A549 (cell line): Measurements from ENCODE around the gene KCNQ1OT1.

Experiments
- ESRRA ChIP-seq: fragments of 150-350 bp; IDR thresholded peaks from 2 replicates; pipeline ENCODE4 v1.6.1; 2014; ENCODE audit warnings: mild to moderate bottlenecking, low read length, borderline replicate concordance
- JUNB ChIP-seq: fragments of >200 bp; sonication (Bioruptor Twin); formaldehyde crosslinking; IDR thresholded peaks from 2 replicates; pipeline ENCODE4 v1.6.1; 2016
- MAX ChIP-seq: IDR thresholded peaks from 2 replicates; pipeline ENCODE4 v1.6.1; 2012
- NR3C1 ChIP-seq: fragments of >200 bp; sonication (Bioruptor Twin); formaldehyde crosslinking; IDR thresholded peaks from 3 replicates; pipeline ENCODE4 v1.6.1; 2017
- RAD21 ChIP-seq, 2 experiments: fragments of >200 bp in 1 of 2; sonication (Bioruptor Twin) in 1 of 2; formaldehyde crosslinking in 1 of 2; IDR thresholded peaks in 1 of 2; conservative IDR thresholded peaks in 1 of 2; 2 replicates in 1 of 2; 3 replicates in 1 of 2; pipeline ENCODE4 v1.6.1; 2012 to 2018; ENCODE audit warnings: inconsistent platforms in 1 of 2
- SMC3 ChIP-seq: fragments of >200 bp; sonication (Bioruptor Twin); formaldehyde crosslinking; IDR thresholded peaks from 3 replicates; pipeline ENCODE4 v1.6.1; 2018; ENCODE audit warnings: inconsistent platforms
- TF ChIP-seq, protein P1 (sequence below): fragments of 250-450 bp; sonication (Bioruptor Pico); IDR thresholded peaks from 2 replicates; pipeline ENCODE4 v1.5.0; 2021; ENCODE audit warnings: mild to moderate bottlenecking, moderate library complexity, borderline replicate concordance
- TF ChIP-seq, protein P2 (sequence below): fragments of >200 bp; sonication (Bioruptor Twin); formaldehyde crosslinking; IDR thresholded peaks from 3 replicates; pipeline ENCODE4 v1.5.1; 2016
- TF ChIP-seq, protein P3 (sequence below): IDR thresholded peaks from 2 replicates; pipeline ENCODE4 v1.6.1; 2012

GRCh38 chr11:2694495-2694894 is 5.3 kb downstream of the KCNQ1OT1 start:
- TF ChIP-seq SMC3 (no peak), MAX (no peak), RAD21 (conservative IDR thresholded peaks at IDR 0.05 in 1 of 2, IDR thresholded peaks at IDR 0.05 in 1 of 2) (no peak), ESRRA (no peak), JUNB (no peak), NR3C1 (no peak)
- TF ChIP-seq, protein P1, sequence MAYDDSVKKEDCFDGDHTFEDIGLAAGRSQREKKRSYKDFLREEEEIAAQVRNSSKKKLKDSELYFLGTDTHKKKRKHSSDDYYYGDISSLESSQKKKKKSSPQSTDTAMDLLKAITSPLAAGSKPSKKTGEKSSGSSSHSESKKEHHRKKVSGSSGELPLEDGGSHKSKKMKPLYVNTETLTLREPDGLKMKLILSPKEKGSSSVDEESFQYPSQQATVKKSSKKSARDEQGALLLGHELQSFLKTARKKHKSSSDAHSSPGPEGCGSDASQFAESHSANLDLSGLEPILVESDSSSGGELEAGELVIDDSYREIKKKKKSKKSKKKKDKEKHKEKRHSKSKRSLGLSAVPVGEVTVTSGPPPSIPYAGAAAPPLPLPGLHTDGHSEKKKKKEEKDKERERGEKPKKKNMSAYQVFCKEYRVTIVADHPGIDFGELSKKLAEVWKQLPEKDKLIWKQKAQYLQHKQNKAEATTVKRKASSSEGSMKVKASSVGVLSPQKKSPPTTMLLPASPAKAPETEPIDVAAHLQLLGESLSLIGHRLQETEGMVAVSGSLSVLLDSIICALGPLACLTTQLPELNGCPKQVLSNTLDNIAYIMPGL = no peak
- TF ChIP-seq, protein P2, sequence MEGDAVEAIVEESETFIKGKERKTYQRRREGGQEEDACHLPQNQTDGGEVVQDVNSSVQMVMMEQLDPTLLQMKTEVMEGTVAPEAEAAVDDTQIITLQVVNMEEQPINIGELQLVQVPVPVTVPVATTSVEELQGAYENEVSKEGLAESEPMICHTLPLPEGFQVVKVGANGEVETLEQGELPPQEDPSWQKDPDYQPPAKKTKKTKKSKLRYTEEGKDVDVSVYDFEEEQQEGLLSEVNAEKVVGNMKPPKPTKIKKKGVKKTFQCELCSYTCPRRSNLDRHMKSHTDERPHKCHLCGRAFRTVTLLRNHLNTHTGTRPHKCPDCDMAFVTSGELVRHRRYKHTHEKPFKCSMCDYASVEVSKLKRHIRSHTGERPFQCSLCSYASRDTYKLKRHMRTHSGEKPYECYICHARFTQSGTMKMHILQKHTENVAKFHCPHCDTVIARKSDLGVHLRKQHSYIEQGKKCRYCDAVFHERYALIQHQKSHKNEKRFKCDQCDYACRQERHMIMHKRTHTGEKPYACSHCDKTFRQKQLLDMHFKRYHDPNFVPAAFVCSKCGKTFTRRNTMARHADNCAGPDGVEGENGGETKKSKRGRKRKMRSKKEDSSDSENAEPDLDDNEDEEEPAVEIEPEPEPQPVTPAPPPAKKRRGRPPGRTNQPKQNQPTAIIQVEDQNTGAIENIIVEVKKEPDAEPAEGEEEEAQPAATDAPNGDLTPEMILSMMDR = no peak
- TF ChIP-seq, protein P3, sequence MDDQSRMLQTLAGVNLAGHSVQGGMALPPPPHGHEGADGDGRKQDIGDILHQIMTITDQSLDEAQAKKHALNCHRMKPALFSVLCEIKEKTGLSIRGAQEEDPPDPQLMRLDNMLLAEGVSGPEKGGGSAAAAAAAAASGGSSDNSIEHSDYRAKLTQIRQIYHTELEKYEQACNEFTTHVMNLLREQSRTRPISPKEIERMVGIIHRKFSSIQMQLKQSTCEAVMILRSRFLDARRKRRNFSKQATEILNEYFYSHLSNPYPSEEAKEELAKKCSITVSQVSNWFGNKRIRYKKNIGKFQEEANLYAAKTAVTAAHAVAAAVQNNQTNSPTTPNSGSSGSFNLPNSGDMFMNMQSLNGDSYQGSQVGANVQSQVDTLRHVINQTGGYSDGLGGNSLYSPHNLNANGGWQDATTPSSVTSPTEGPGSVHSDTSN = no peak
